Measurements from ENCODE around the gene RDH11.

The RDH11 gene

GRCh38 chr14:67641902-67642749, 53.4 kb downstream of the RDH11 start:
- DNase-seq (ENCODE audit: insufficient read length) (no peak), FAIRE-seq (no peak)
- TF ChIP-seq TAF1 (IDR thresholded peaks at IDR 0.05; ENCODE audit: borderline replicate concordance, low read depth, low read length) (no peak), POLR2AphosphoS5 (IDR thresholded peaks at IDR 0.05; ENCODE audit: low read depth, low read length) (no peak), POLR2A (IDR thresholded peaks at IDR 0.05; ENCODE audit: low read depth, low read length) (no peak)

- TF ChIP-seq POLR2A (IDR thresholded peaks at IDR 0.05; ENCODE audit: low read depth, low read length) (no peak), TAF1 (IDR thresholded peaks at IDR 0.05; ENCODE audit: borderline replicate concordance, low read depth, low read length) (no peak), POLR2AphosphoS5 (IDR thresholded peaks at IDR 0.05; ENCODE audit: low read depth, low read length) (no peak)
- no peak for DNase-seq (ENCODE audit: insufficient read length)
- FAIRE-seq = no peak
These were observed 54.1 kb downstream of the RDH11 start for GRCh38 chr14:67641480-67641879.

- no peak for FAIRE-seq
- no peak for TF ChIP-seq TAF1 (IDR thresholded peaks at IDR 0.05; ENCODE audit: borderline replicate concordance, low read depth, low read length)
- no peak for DNase-seq (ENCODE audit: insufficient read length)
These were observed 56.9 kb downstream of the RDH11 start for GRCh38 chr14:67638642-67639041.

GRCh38 chr14:67636361-67636919, 59.1 kb downstream of the RDH11 start:
- FAIRE-seq (peak; percentile 38), DNase-seq (ENCODE audit: insufficient read length) (no peak)
- TF ChIP-seq TAF1 (IDR thresholded peaks at IDR 0.05; ENCODE audit: borderline replicate concordance, low read depth, low read length) (no peak), POLR2AphosphoS5 (IDR thresholded peaks at IDR 0.05; ENCODE audit: low read depth, low read length) (no peak), POLR2A (IDR thresholded peaks at IDR 0.05; ENCODE audit: low read depth, low read length) (no peak)

GRCh38 chr14:67633451-67634147, 62.0 kb downstream of the RDH11 start:
- FAIRE-seq (no peak), DNase-seq (ENCODE audit: insufficient read length) (no peak)
- TF ChIP-seq POLR2AphosphoS5 (IDR thresholded peaks at IDR 0.05; ENCODE audit: low read depth, low read length) (no peak), POLR2A (IDR thresholded peaks at IDR 0.05; ENCODE audit: low read depth, low read length) (no peak), TAF1 (IDR thresholded peaks at IDR 0.05; ENCODE audit: borderline replicate concordance, low read depth, low read length) (no peak)

GRCh38 chr14:67630938-67631337, 64.6 kb downstream of the RDH11 start:
- FAIRE-seq = no peak
- DNase-seq (ENCODE audit: insufficient read length) = no peak
- no peak for TF ChIP-seq POLR2AphosphoS5 (IDR thresholded peaks at IDR 0.05; ENCODE audit: low read depth, low read length)
- TF ChIP-seq POLR2A (IDR thresholded peaks at IDR 0.05; ENCODE audit: low read depth, low read length) = no peak
- no peak for TF ChIP-seq TAF1 (IDR thresholded peaks at IDR 0.05; ENCODE audit: borderline replicate concordance, low read depth, low read length)

- FAIRE-seq (no peak), DNase-seq (ENCODE audit: insufficient read length) (no peak)
- TF ChIP-seq POLR2AphosphoS5 (IDR thresholded peaks at IDR 0.05; ENCODE audit: low read depth, low read length) (no peak), TAF1 (IDR thresholded peaks at IDR 0.05; ENCODE audit: borderline replicate concordance, low read depth, low read length) (no peak), POLR2A (IDR thresholded peaks at IDR 0.05; ENCODE audit: low read depth, low read length) (no peak)
These were observed 65.4 kb downstream of the RDH11 start for GRCh38 chr14:67630186-67630585.

- DNase-seq (ENCODE audit: insufficient read length) (no peak), FAIRE-seq (no peak)
- TF ChIP-seq POLR2A (IDR thresholded peaks at IDR 0.05; ENCODE audit: low read depth, low read length) (no peak), POLR2AphosphoS5 (IDR thresholded peaks at IDR 0.05; ENCODE audit: low read depth, low read length) (no peak), TAF1 (IDR thresholded peaks at IDR 0.05; ENCODE audit: borderline replicate concordance, low read depth, low read length) (no peak)
These were observed 68.0 kb downstream of the RDH11 start for GRCh38 chr14:67627519-67627918.

Data from GM12892 (cell line).